Germinal center (tissue), 1 donor: ENCODE results near the gene KRT78.
A peak's percentile ranks its signal among the peaks of the same experiment; 100 is the strongest.
"Not testable (repeated sequence)": the region's sequence is repeated elsewhere in the genome, so short reads cannot be mapped to it uniquely, and the experiment has no call there.

Source experiments
- DNase-seq: peaks from one replicate; pipeline ENCODE4 v3.0.0; 2012; ENCODE audit warnings: mixed read lengths, low spot score

Gene KRT78

GRCh38 chr12:52796429-52796794, 52.4 kb downstream of the KRT78 start:
- DNase-seq, result no peak

- DNase-seq, result no peak
These were observed 52.9 kb downstream of the KRT78 start, which contains the start of gene KRT3 for GRCh38 chr12:52795694-52796428. Gene KRT3, minus strand, starts transcription at chr12:52796117. Its CDS starts 75 bp downstream, at chr12:52796042.

GRCh38 chr12:52795332-52795674, 53.5 kb downstream of the KRT78 start:
- DNase-seq, result not testable (repeated sequence)

GRCh38 chr12:52794479-52795331, 54.1 kb downstream of the KRT78 start:
- DNase-seq, result no peak

- no peak for DNase-seq
These were observed 56.4 kb downstream of the KRT78 start for GRCh38 chr12:52792185-52793029.

GRCh38 chr12:52791271-52792184, 57.3 kb downstream of the KRT78 start:
- no peak for DNase-seq

- DNase-seq, result no peak
These were observed 58.1 kb downstream of the KRT78 start for GRCh38 chr12:52790427-52791270.

GRCh38 chr12:52789637-52790426, 59.0 kb downstream of the KRT78 start:
- peak; percentile 10 for DNase-seq

- no peak for DNase-seq
These were observed 59.7 kb downstream of the KRT78 start for GRCh38 chr12:52788876-52789636.

GRCh38 chr12:52788192-52788875, 60.5 kb downstream of the KRT78 start:
- no peak for DNase-seq
